HG03442 (cell line): ENCODE measurements around the gene RDM1.

Experiments
- ATAC-seq: cut with Tn5 transposase; IDR thresholded peaks from one replicate; pipeline ENCODE4 v1.9.1; 2021; ENCODE audit warnings: mild to moderate bottlenecking, moderate library complexity; ENCODE audit not compliant: unreplicated experiment

The RDM1 gene

DNA sequence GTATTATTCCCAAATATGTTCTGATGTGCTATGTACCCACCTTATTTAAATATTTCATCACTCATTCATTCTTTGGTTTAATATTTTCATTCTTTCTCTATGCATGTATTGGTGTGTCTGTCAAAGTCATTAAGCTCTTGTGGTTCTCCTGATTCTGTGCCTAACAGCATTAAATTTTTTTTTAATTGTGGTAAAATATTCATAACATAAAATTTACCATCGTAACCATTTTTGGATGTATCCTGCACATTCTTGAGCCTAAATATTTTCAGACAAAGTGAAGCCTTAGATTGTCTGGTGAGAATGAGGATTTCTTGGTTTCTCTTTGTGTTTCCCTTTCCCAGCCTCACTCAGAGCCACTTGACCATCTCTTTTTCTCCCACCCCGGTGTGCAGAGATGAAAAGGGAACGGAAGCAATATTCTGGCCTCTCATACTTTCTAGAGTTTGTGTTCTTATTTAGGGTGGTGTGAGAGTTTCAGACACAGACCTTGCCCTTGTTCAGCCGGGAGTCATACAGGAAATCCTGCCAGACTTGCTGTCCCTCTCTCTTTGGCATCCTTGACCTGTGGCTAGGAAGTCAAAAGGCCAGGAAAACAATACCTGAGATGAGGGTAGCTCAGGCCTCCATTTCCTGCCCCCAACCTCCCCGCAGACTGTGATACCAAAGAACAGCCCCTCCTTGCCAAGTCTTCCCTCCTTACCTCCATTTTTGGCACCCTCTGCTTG is 55.3 kb downstream of the RDM1 start:
- no peak for ATAC-seq

DNA sequence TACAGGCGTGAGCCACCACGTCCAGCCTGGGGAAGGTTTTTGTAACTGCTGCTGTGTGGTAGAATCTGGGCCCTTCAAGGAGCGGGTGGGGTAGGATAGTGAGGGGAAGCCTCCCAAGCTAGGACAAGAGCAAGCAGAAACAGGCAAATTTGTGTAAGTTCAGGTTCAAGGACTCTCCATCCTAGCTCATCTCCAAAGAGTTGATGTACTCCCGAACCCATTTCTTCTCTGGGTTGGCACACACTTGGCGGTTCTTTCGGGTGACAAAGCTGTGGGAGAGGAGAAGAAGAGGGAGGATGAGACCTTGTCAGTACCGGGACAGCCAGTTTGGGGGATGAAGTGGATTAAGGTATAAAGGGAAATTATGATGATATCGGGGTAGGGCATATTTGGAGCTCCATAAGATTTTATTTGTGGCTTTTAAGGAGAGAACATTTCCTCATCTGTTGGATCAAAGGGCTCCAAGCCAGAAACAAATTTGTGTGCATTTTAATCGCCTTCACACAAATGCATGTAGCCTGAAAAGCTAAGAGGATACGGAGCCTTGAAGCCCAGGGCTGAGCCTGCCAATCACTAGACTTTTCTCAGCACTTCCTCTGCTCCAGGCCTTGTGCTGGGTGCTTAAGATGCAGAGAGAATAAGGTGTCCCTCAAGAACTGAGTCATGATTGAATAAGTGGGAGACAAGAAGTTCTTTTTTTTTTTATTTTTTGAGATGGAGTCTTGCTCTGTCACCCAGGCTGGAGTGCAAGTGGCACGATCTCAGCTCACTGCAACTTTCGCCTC is 58.2 kb downstream of the RDM1 start:
- no peak for ATAC-seq

DNA sequence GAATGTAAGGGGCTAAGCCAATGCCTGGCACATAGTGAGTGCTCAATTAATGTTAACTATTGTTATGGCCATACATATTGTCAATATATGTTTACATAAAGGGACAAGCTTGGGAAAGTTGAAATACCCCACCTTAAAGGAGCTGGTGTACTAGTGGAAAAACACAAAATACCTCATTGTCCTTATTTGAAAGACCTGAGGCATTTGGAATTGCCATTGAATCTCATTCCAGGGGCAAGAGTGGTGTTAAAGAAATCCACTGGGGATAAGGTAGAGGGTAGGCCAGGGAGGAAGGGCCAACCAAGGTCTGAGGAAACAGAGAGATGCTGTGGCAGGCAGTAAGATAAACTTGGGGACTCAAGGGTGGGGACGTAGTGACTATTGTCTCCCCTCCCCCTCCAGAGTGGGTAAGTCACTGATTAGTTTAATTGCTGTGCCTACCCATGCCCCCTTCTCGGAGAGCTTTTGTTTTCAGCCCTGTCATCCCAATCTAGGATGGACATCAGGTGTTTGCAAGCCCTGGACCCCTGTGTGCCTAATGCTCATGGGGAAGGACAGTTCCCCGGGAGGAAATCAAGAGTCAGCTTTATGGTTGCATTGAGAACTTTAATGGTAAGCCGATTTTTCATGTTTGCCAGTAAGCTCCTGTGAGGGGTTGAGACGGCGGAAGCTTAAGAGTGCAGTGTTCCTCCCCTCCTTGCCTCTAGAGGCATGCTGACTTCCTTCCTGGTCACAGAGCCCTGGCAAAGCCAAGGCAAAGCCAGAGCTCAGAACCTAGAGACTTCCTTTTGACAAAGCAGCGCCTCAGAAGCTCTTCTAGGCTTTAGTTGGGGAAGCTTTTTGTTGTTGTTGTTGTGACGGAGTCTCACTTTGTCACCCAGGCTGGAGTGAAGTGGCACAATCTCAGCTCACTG is 59.4 kb downstream of the RDM1 start:
- no peak for ATAC-seq

DNA sequence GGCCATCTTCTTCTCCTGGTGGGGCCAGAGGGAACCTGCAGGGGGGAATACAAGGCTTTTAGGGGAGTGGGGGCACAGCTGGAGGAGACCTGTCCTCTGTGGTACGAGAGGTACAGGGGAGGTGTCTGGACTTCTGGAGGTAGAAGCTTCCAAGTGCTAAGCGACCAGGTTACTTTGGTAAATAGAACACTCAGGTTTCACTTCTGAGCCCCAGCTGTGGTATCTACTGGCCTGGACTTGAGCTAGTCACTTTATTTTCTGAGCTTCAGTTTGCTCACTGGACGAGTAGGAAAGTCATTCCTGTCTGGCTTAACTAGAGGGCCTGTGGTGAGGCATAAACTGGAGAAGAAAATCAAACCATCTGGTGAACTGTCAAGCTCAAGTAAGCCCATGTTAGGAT is 61.8 kb downstream of the RDM1 start, which contains the start of gene HEATR9:
Gene HEATR9 (minus strand): TSS at position 155 of the 400 bp plus-strand sequence. CDS start 149 bp downstream, at position 6.
- no peak for ATAC-seq
